HCT116 (cell line): ENCODE results near the gene RAB30. TPM values are rescaled to one million over a fixed set of nuclear protein-coding genes. Genes with fewer than 3 reads are reported as not detected.

ENCODE experiments used
- ATAC-seq: fragments of 200-7000 bp; cut with Tn5 transposase; 2 replicates; pipeline ENCODE4 v1.9.1; 2020; ENCODE audit warnings: mild to moderate bottlenecking, moderate library complexity
- BruUV-seq: library from RNA; stranded (reverse); fragments of 400-500 nt; replicated peaks from 2 replicates; lab custom pipeline; 2021; lab: Mats Ljungman, UMichigan
- CTCF ChIA-PET: fragments of 300-600 bp; sonication (Branson Sonifier 250); formaldehyde crosslinking; loops from one replicate; lab custom pipeline; 2021; ENCODE audit warnings: antibody characterized with exemption; lab: Charles Lee
- POLR2A ChIA-PET: fragments of 300-600, 350-600 bp; sonication (Branson Sonifier 250); formaldehyde crosslinking; loops from one replicate; lab custom pipeline; 2021; ENCODE audit warnings: antibody characterized with exemption; lab: Charles Lee
- RAD21 ChIA-PET, 2 experiments: fragments of 300-600 bp; sonication (Branson Sonifier 250); formaldehyde crosslinking; loops; one replicate each; lab custom pipeline; 2023; ENCODE audit warnings: low total read pairs in 2 of 2; ENCODE audit not compliant: uncharacterized antibody in 2 of 2, unreplicated experiment in 2 of 2, low non-redundant PET in 1 of 2; lab: Charles Lee
- DNase-seq: peaks from one replicate; pipeline ENCODE4 v3.0.0-alpha.2; 2010; ENCODE audit warnings: low read depth, low spot score
- H2AFZ ChIP-seq: fragments of 200-600 bp; shearing (Covaris generic), sonication (generic); 2 replicates; pipeline ENCODE4 v1.6.1; 2017; ENCODE audit warnings: low read depth, mixed run types, mixed read lengths, antibody characterized with exemption, low read length; ENCODE audit not compliant: poor library complexity, severe bottlenecking
- H3K27ac ChIP-seq: 2 replicates; pipeline ENCODE4 v1.5.1; 2012; ENCODE audit warnings: low read depth, low read length
- H3K27me3 ChIP-seq: fragments of 200-600 bp; sonication (generic); 2 replicates; pipeline ENCODE4 v1.6.1; 2016; ENCODE audit warnings: mixed run types, low read length, mixed read lengths; ENCODE audit not compliant: insufficient read depth
- H3K36me3 ChIP-seq, 2 experiments: fragments of 200-500 bp in 1 of 2; fragments of 200-600 bp in 1 of 2; sonication (Bioruptor generic) in 1 of 2; sonication (generic) in 1 of 2; 2 replicates each; pipeline versions ENCODE4 v1.5.1 to v1.6.1; 2014 to 2016; ENCODE audit warnings: low read length in 2 of 2, inconsistent platforms in 1 of 2, mixed read lengths in 1 of 2, mixed run types in 1 of 2; ENCODE audit not compliant: insufficient read depth in 2 of 2, control insufficient read depth in 1 of 2
- H3K4me1 ChIP-seq, 2 experiments: fragments of 200-600 bp in 1 of 2; sonication (generic) in 1 of 2; 2 replicates each; pipeline versions ENCODE4 v1.5.1 to v1.6.1; 2012 to 2017; ENCODE audit warnings: low read length in 2 of 2, inconsistent platforms in 1 of 2, mild to moderate bottlenecking in 1 of 2, mixed read lengths in 1 of 2, mixed run types in 1 of 2, moderate library complexity in 1 of 2; ENCODE audit not compliant: insufficient read depth in 2 of 2, control insufficient read depth in 1 of 2
- H3K4me2 ChIP-seq: fragments of 200-600 bp; sonication (generic); 2 replicates; pipeline ENCODE4 v1.6.1; 2017; ENCODE audit warnings: mixed run types, low read length, mixed read lengths
- H3K4me3 ChIP-seq, 2 experiments: fragments of 200-600 bp in 1 of 2; sonication (generic) in 1 of 2; replicated peaks in 1 of 2; 2 replicates each; pipeline ENCODE4 v1.5.1; 2011 to 2016; ENCODE audit warnings: low read length in 2 of 2, control low read depth in 1 of 2, low read depth in 1 of 2, mild to moderate bottlenecking in 1 of 2, mixed read lengths in 1 of 2, mixed run types in 1 of 2
- H3K79me2 ChIP-seq: fragments of 200-600 bp; sonication (generic); 2 replicates; pipeline ENCODE4 v1.6.1; 2017; ENCODE audit warnings: mild to moderate bottlenecking, mixed run types, low read length, moderate library complexity, mixed read lengths; ENCODE audit not compliant: insufficient read depth
- H3K9ac ChIP-seq: fragments of 200-600 bp; sonication (generic); 2 replicates; pipeline ENCODE4 v1.6.1; 2016; ENCODE audit warnings: low read length, mixed read lengths
- H3K9me2 ChIP-seq: fragments of 200-600 bp; sonication (generic), shearing (Covaris generic); 2 replicates; pipeline ENCODE4 v1.6.1; 2017; ENCODE audit warnings: mixed run types, mild to moderate bottlenecking, moderate library complexity; ENCODE audit not compliant: insufficient read depth
- H3K9me3 ChIP-seq, 2 experiments: fragments of 200-500 bp in 1 of 2; fragments of 200-600 bp in 1 of 2; sonication (Bioruptor generic) in 1 of 2; sonication (generic) in 1 of 2; 2 replicates each; pipeline ENCODE4 v1.6.1; 2014 to 2017; ENCODE audit warnings: low read length in 2 of 2, mixed read lengths in 2 of 2, inconsistent platforms in 1 of 2, low read depth in 1 of 2, mild to moderate bottlenecking in 1 of 2, mixed run types in 1 of 2, moderate library complexity in 1 of 2; ENCODE audit not compliant: control insufficient read depth in 1 of 2, insufficient read depth in 1 of 2
- H4K20me1 ChIP-seq: fragments of 200-600 bp; sonication (generic), shearing (Covaris generic); 2 replicates; pipeline ENCODE4 v1.6.1; 2017; ENCODE audit warnings: mixed run types, mild to moderate bottlenecking, moderate library complexity; ENCODE audit not compliant: insufficient read depth
- EGR1 ChIP-seq: IDR thresholded peaks from 2 replicates; pipeline ENCODE4 v1.6.1; 2012; ENCODE audit warnings: low read depth
- ELF1 ChIP-seq: IDR thresholded peaks from 2 replicates; pipeline ENCODE4 v1.6.1; 2012; ENCODE audit warnings: low read depth, borderline replicate concordance
- EZH2phosphoT487 ChIP-seq: fragments of 200-600 bp; IDR thresholded peaks from 2 replicates; pipeline ENCODE4 v1.6.1; 2018; ENCODE audit warnings: antibody characterized with exemption, borderline replicate concordance
- JUND ChIP-seq: IDR thresholded peaks from 2 replicates; pipeline ENCODE4 v1.6.1; 2012
- POLR2A ChIP-seq: IDR thresholded peaks from 2 replicates; pipeline ENCODE4 v1.7.0; 2011; ENCODE audit warnings: borderline replicate concordance; ENCODE audit not compliant: insufficient read depth, insufficient read length; ENCODE audit errors: extremely low read depth
- RAD21 ChIP-seq: IDR thresholded peaks from 2 replicates; pipeline ENCODE4 v1.6.1; 2012; ENCODE audit warnings: low read depth, mild to moderate bottlenecking
- SIN3A ChIP-seq: IDR thresholded peaks from 2 replicates; pipeline ENCODE4 v1.6.1; 2012; ENCODE audit warnings: low read depth
- SP1 ChIP-seq: IDR thresholded peaks from 2 replicates; pipeline ENCODE4 v1.6.1; 2012; ENCODE audit warnings: low read depth
- SRF ChIP-seq: IDR thresholded peaks from 2 replicates; pipeline ENCODE4 v1.6.1; 2012; ENCODE audit warnings: low read depth
- intact Hi-C: fragments of 100-400 bp; cut with micrococcal nuclease; formaldehyde crosslinking; loops from 2 replicates; pipeline ENCODE4 v1.10.0; 2022
- total RNA-seq: library from RNA; stranded (reverse); gene quantifications from one replicate; pipeline ENCODE4 v1.2.1, GENCODE V29; 2021; ENCODE audit not compliant: unreplicated experiment
- TF ChIP-seq, protein P1 (sequence below): IDR thresholded peaks from 2 replicates; pipeline ENCODE4 v1.6.1; 2012
- TF ChIP-seq, protein P2 (sequence below): IDR thresholded peaks from 2 replicates; pipeline ENCODE4 v1.6.1; 2011; ENCODE audit warnings: mild to moderate bottlenecking, low read length, moderate library complexity; ENCODE audit not compliant: insufficient replicate concordance; ENCODE audit errors: extremely low read depth

Gene RAB30
- total RNA-seq, 1 experiment from 2014 or later: 5.7 TPM

DNA sequence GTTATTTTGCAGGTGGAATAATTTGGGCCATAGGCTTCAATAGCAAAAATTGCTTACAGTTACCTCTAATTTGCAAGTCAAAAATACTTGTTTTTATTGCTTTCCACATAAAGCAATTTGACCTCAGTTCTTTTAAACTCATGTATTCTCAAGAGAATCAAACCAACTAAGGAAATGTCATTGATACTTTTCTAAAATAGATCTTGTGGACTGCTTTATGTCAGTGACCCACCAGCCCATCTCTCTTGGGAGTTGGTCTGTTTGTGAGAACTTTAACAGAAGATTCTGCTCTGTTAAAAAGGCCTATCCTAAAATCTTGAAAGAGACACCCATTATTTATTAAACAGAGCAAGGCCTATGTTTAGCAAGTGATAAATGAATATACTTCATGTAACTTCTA lies 94.9 kb downstream of the RAB30 start:
- H3K27ac ChIP-seq: no peak overlapping the region
- no peak for TF ChIP-seq JUND
- TF ChIP-seq, protein P1, sequence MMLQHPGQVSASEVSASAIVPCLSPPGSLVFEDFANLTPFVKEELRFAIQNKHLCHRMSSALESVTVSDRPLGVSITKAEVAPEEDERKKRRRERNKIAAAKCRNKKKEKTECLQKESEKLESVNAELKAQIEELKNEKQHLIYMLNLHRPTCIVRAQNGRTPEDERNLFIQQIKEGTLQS: no peak
- no peak for TF ChIP-seq RAD21
- TF ChIP-seq, protein P2, sequence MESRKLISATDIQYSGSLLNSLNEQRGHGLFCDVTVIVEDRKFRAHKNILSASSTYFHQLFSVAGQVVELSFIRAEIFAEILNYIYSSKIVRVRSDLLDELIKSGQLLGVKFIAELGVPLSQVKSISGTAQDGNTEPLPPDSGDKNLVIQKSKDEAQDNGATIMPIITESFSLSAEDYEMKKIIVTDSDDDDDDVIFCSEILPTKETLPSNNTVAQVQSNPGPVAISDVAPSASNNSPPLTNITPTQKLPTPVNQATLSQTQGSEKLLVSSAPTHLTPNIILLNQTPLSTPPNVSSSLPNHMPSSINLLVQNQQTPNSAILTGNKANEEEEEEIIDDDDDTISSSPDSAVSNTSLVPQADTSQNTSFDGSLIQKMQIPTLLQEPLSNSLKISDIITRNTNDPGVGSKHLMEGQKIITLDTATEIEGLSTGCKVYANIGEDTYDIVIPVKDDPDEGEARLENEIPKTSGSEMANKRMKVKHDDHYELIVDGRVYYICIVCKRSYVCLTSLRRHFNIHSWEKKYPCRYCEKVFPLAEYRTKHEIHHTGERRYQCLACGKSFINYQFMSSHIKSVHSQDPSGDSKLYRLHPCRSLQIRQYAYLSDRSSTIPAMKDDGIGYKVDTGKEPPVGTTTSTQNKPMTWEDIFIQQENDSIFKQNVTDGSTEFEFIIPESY: no peak
- no peak for TF ChIP-seq SRF
- no peak for TF ChIP-seq SP1
- no peak for TF ChIP-seq POLR2A
- TF ChIP-seq EZH2phosphoT487: no peak
- TF ChIP-seq EGR1: no peak
- no peak for TF ChIP-seq ELF1
- no peak for TF ChIP-seq SIN3A
- TF ChIP-seq, all 23 proteins: peak for 0
- Histone ChIP-seq H3K9me2 (no peaks in the 10 kb centered on the region), H3K4me3 (no peak overlapping the region), H3K4me2 (no peak overlapping the region), H3K9ac (no peak overlapping the region), H3K79me2 (no peaks in the 10 kb centered on the region), H3K4me1 (peaks cover 0 to 17% of the 10 kb centered on the region in 2 experiments; a peak in 2 of 4 replicates), H3K36me3 (no peaks in the 10 kb centered on the region), H3K27me3 (no peaks in the 10 kb centered on the region), H3K9me3 (no peaks in the 10 kb centered on the region), H4K20me1 (no peaks in the 10 kb centered on the region), H2AFZ (no peak overlapping the region)
- ChIA-PET POLR2A (no interaction called here), RAD21 (no interaction called here), CTCF (no interaction called here)
- BruUV-seq: no TSS peak
- DNase-seq: no peak
- no peak for ATAC-seq
- intact Hi-C loops: no loop called here
